NCI-H748 (cell line): ENCODE results near the gene ABCC6.

ENCODE experiments used
- DNase-seq: peaks from one replicate; lab custom pipeline; 2025; ENCODE audit not compliant: unreplicated experiment; lab: John Stamatoyannopoulos, UW

ABCC6 gene

DNA sequence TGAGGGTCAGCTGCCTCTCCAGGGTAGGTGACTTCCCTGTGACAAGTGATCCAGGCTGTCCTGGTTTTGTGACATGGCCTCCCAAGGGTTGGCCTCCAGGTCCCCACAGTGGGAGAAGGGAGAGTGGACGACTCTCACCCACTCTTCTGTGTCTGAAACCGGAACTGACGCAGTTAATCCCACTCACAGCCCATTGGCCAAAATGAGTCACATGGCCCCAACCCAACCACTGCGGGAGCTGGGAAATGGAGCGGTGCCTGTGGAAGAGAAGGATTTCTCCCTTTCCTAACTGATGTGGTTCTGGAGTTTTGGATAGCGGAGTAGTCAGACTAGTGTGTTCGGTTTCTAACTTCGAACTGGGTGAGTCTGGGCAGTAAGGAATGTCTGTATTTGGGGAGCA lies 79.4 kb downstream of the ABCC6 start:
- no peak for DNase-seq

DNA sequence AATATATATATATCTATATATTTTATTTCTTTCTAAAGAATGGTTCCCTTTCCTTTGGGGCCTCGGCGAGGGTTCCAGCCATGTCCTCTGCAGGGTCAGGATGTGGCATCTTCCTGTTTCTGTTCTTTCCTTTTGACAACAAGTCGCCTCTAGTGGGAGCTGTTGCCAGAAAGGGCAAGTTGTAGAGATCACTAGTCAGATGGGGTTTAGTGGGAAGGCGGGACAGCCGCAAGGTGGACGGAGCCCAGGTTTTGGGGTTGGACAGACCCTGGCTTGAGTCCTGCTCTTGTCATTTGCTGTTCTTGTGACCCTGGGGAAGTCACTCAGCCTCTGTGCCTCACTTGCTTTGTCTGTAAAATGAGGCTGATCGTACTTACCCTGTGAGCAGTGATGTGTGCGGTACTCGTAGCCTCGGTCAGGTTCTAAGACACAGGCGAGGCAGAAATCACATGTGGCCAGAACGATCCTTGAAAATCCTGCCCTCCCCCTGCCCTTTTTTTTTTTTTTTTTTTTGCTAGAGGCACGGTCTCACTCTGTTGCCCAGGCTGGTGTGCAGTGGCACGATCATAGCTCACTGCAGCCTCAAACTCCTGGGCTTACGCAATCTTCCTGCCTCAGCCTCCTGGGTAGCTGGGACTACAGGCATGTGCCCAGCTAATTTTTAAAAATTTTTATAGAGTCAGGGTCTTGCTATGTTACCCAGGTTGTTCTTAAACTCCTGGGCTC lies 80.1 kb downstream of the ABCC6 start:
- no peak for DNase-seq

DNA sequence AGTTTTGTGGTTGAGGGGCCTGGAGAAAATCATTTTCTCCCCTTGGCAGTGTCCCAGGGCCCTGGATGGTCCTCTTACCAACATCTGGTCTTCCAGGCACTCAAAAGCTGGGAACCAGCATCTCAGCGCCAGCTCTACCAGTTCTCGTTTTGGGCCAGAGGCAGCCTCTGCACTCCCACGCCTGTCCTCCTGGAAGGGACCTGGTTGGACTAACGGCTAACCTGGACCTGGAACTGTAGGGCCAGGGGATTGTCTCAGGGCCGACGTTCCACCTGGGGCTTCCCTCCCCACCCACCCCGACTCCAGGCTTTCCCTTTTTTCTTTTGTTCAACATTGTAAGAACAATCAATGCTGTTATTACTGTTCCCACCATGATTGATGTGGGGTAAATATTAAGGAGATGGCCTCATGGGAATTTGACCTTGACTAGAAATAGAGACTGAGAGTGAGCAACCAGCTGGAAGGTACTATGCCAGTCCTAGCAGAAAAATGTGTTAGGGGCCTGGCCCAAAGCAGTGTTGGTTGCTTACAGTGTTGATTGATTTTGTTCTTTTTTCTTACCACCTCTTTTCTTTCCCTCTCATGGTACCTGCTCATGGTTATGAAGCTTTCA lies 81.4 kb downstream of the ABCC6 start:
- no peak for DNase-seq

DNA sequence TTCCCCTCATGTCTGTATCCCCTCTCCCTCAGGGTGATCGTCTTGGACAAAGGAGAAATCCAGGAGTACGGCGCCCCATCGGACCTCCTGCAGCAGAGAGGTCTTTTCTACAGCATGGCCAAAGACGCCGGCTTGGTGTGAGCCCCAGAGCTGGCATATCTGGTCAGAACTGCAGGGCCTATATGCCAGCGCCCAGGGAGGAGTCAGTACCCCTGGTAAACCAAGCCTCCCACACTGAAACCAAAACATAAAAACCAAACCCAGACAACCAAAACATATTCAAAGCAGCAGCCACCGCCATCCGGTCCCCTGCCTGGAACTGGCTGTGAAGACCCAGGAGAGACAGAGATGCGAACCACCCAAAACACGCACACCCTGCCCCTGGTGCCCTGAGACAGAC lies 82.2 kb downstream of the ABCC6 start:
- DNase-seq, result no peak

DNA sequence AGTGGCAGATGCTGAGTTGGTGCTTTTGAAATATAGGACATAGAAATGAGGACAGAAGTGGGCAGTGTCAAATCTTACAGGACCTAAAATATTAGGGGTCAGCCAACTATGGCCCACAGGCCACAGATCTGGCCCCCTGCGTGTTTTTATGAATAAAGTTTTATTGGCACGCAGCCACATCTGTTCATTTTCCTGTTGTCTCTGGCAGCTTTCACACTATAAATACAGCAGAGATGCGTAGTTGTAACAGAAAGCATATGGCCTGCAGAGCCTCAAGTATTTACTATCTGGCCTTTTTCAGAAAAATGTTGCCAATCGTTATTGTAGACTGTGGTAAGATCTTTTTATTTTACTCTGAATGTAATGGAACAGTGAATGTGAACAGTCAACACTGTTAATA lies 82.8 kb downstream of the ABCC6 start:
- DNase-seq, result no peak

DNA sequence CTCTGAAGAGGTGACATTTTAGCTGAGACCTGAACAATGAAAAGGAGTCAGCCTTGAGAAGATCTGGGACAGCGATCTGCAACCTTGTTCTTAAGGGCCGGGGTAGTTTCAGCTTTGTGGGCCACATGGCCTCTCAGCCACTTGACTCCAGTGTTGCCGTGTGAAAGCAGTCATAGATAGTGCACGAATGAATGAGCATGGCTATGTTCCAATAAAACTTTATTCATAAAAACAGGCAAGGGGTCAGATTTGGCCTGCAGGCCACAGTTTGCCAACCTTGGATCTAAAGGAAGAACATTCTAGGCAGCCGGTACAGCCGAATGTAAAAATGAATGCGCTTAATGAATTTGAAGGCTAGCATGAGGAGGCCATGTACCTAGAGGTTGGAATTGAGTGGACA lies 83.5 kb downstream of the ABCC6 start:
- no peak for DNase-seq

DNA sequence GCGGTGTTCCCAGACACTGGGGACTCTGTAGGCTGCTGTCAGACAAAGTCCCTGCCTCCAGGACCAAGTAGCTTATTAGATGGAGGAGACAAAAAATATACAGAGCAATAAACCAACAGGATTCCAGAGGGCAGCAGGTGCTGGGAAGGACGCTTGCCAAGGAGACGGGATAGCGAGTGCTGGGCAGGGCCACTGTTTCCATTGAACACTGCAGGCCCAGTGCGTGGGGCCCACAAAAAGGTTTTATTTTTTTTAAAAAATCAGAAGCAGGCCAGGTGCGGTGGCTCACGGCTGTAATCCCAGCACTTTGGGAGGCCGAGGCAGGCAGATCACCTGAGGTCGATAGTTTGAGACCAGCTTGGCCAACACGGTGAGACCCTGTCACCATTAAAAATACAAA lies 84.2 kb downstream of the ABCC6 start:
- DNase-seq, result no peak

DNA sequence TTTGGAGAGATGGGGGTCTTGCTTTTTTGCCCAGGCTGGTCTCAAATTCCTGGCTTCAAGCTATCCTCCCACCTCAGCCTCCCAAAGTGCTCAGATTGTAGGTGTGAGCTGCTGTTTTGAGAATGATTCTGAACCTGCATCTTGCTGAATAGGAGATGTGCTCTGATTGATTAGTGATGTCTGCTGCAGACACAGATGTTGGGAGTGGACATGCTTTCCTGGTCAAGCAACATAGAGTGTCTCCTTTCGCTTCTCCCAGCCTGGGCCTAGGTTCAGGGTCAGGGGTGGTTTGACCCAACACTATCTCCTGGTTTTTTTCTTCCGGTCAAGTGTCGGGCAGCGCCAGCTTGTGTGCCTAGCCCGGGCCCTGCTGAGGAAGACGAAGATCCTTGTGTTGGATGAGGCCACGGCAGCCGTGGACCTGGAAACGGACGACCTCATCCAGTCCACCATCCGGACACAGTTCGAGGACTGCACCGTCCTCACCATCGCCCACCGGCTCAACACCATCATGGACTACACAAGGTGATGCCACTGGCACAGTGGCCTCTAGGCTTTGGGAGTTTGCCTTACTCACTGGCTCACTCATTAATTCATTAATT lies 85.2 kb downstream of the ABCC6 start:
- DNase-seq, result no peak

DNA sequence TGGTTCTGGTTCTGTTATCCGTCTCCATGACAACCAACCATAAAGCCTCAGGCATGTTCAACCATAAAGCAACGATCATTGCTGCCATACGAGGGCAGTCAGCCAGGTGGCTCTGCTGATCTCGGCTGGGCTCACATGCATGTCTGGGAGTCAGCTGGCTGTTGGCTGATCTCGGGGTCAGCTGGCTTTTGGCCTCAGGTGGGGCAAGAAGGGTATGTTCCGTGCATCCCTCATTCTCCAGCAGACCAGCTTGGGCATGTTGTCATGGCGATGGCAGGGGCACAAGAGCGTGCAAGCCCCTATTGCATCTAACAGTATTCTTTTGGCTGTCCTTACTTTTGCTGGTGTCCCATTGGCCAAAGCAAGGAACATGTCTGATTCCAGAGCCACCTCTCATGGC lies 86.2 kb downstream of the ABCC6 start:
- DNase-seq, result no peak

DNA sequence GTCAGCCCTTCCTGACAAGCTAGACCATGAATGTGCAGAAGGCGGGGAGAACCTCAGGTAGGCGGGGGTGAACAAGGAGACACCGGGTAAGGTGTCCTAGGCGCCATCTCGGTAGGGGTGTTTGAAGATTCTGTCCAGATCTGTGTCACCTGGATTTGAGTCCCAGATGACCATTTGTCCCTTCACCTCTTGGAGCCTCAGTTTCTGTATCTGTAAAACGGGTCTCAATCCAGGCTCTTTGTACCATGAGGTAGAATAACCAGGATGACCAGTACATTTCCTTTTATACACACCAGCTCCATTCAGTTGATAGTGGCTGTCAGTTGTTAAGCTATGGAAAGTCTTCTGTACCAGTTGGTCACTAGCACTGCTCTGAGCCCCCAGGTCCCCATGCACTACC lies 86.7 kb downstream of the ABCC6 start:
- DNase-seq, result no peak

DNA sequence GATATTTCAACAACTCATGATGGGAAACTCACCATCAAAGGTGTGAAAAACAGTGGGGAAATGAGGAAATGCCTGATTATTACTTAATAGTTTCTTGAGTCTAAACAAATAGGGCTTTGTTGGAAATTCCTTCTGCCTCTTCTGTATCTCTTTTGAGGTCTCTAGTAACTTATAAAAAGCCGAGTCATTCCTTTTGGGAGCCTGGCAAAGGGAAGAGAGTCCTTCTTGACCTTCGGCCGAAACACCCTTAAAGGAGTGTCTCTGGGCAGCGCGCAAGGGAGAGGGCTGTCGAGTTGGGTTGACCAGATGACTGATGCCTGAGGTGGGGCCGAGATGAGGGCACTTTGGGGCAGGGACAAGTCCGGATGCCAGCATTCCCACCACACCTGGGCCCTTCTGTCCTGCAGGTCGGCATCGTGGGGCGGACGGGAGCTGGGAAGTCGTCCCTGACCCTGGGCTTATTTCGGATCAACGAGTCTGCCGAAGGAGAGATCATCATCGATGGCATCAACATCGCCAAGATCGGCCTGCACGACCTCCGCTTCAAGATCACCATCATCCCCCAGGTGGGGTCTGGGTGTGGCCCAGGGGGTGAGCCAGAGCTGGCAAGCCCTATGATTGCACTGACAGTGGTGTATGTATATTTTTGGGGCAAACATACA lies 89.2 kb downstream of the ABCC6 start:
- DNase-seq, result no peak

DNA sequence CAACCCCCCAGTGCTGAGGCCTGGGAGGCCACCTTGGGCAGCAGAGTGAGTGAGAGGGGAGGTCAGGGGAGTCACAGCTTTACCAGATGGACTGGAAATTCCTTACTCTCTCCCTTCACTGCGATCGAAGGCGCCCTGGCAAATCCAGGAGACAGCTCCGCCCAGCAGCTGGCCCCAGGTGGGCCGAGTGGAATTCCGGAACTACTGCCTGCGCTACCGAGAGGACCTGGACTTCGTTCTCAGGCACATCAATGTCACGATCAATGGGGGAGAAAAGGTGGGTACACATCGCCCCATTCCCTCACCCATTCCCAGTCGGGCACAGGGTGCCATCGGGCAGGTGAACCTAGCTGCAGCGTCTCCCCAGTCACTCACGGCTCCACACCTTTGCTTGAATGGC lies 91.6 kb downstream of the ABCC6 start:
- DNase-seq, result no peak

DNA sequence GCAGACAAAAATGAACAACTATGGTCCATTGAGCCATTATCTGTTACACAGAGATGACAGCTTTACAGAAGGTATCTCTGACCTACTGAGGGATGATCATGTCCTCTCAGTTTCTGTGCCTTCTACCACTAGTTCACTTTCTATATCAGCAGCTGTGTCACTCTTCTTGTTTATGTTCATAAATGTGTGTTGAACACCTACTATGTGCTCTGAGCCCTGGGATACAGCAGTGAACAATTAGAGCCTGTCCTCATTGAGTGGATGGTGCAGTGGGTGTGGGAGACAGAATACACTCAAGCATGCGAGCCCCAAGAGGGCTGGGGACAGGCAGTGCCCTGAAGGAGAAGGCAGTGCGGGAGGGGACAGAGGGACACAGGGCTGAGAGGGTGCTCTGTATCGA lies 92.1 kb downstream of the ABCC6 start:
- DNase-seq, result no peak

DNA sequence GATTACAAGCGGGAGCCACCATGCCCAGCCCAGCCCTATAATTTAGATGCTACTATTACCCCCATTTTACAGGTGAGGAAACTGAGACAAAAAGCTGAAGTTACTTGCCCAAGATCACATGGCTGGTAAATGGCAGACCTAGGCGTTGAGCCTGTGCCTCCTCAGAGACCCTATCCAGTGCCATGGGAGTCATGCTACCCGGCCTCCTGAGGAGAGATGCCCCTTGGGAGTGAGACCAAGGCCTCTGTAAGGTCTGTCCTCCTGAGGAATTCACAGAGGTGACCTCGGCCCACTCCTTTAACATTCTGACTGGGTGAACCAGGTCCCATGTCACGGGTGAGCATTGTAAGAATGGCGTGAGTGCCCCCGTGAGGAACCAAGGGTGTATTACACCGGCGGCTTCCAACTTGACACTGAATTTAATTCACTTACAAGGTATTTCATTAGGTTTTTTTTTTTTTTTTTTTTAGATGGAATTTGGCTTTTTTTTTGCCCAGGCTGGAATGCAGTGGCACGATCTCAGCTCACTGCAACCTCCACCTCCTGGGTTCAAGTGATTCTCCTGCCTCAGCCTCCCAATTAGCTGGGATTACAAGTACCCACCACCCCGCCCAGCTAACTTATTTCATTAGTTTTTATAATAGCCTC lies 95.7 kb downstream of the ABCC6 start:
- DNase-seq, result peak; percentile 48

DNA sequence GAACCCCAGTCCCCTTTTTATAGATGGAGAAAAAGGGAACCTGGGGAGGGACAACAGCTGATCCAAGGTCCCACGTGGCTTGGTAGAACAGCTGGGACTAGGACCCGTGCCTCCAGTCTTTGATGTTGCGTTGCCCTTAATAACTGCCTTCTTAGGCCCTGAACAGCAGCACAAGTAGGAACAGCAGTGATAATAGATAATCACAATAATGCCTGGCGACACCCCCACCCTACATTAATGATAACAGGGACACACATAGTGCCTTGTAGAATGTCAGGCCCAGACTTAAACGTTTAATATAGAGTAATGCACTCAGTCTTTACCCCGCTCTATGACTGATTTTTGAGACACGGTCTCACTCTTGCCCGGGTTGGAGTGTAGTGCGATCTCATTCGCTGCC lies 96.4 kb downstream of the ABCC6 start:
- DNase-seq, result no peak

DNA sequence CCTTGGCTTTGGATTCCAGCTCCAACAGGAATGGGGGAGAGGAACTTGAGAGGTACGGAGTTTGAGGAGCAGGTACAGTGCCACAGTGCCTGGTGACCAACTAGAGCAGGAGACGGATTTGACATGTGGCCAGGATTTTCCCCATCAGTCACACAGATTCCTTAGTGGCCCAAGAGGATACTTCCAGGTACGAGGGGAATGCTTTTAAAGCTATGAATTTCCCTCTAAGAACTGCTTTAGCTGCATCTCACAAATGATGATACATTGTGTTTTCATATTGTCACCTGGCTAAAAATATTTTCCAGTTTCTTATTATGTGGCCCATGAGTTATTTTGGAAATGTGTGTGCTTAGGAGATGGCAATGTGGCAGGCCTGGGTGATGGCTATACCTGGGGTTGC lies 98.3 kb downstream of the ABCC6 start:
- DNase-seq, result no peak

DNA sequence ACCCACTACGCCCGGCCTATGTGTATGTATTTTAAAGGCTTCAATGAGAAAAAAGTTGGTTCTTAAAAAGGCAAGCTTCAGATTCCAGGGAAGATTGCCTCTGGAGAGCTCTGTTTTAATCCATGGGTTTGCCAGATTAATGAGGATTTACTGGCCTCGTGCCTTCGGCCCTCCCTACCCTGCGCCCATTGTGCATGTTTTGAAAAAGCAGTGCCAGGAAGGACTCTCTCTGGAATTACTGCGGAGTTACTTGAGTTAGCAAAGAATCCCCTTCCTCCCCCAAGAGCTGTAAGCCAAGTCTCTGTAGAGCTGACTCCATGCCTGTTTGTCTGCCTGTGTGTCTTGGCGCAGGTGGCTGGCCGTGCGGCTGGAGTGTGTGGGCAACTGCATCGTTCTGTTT lies 98.9 kb downstream of the ABCC6 start:
- no peak for DNase-seq

DNA sequence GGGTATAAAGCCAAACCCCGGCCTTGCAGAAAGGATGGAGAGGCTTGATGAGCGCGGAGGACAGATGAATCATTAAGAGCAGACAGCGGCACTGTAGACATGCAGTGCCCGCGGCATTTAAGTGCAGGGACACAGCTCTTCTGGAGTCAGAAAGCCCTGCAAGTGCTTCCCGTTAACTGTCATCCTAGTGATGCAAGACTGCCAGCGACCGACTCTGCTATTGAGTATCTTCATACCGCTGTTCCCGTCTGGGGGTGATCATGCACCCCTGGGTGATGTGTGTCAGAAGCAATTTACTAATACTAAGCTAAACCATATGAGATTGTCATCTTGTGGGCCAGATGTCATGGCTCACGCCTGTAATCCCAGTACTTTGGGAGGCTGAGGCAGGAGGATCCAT lies 101.0 kb downstream of the ABCC6 start:
- DNase-seq, result no peak

DNA sequence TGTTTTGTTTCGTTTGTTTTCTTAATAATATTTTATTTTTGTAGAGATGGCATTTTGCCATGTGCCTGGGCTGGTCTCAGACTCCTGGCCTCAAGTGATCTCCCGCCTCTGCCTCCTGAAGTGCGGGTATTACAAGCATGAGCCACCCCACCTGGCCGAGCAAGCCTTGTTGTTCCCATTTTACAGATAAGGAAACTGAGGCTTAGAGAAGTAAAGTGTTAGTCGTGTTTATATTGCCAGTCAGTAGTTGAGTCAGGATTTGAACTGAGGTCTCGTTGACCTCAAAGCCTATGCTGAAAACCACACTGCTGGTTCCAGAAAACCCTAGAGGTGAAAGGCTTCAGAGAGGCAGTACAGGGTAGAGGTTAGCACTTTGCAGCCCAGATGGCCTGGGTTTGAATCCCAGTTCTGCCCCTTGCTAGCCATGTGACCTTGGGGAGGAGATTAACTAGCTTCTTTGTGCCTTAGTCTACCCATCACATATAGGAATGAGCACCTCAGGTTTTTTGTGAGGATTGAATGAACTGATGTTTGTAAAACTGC lies 102.0 kb downstream of the ABCC6 start:
- no peak for DNase-seq

DNA sequence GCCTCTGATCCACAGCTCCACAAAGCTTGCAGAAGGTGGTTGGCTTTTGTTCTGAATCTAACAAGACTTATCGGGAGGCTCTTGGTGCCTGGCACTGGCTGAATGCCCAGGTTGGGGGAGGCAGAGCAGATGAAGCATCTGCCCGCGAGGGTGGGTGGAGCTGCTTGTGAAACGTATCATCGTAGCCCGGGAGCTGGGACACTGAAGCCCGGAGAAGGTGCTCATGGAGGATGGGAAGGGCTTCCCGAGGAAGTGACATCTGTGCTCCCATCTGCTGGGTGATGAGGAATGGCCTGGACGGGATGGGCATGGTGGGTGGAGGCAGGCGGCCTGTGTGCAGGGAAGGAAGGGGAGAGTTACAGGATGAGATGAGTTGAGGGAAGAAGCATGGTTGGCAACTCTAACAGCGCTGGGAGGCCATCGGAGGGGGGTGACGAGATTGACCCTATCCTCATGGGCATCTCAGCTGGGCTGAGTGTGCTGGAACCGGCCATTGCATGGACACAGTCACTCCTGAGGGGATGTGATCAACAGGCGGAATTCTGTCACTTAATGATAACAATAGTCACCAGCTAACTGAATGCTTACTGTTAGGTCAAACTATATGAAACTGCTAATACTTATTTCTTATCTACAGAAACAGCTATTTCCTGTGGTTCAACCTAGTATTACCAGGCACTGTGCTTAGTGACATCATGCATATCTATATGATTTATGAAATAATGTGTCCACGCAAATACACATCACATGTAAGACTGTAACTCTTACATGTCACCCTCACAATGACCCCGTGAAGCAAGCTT lies 102.7 kb downstream of the ABCC6 start:
- no peak for DNase-seq

DNA sequence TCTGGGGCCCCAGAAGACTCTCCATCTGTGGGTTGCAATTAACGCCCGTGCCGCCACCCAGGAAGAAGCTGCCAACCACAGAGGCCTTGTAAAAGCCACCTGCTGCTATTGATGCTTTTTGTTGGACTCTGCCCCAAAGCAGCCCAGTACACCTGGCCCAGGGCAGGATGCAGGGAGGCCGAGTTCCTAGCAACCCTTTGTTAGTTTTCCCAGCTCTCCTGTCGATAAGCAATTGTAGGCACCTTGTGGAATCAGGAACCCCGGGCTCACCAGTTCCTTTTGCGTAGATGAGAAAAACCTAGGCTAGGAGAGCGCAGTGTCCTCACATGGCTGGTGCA lies 103.3 kb downstream of the ABCC6 start:
- DNase-seq, result no peak
